Raji (cell line): ENCODE results near the gene CRISP1.

Source experiments
- POLR2A ChIP-seq: IDR thresholded peaks from 2 replicates; pipeline ENCODE4 v1.6.1; 2011; ENCODE audit warnings: low read depth, low read length, control low read depth; ENCODE audit not compliant: insufficient read depth

Gene CRISP1

DNA sequence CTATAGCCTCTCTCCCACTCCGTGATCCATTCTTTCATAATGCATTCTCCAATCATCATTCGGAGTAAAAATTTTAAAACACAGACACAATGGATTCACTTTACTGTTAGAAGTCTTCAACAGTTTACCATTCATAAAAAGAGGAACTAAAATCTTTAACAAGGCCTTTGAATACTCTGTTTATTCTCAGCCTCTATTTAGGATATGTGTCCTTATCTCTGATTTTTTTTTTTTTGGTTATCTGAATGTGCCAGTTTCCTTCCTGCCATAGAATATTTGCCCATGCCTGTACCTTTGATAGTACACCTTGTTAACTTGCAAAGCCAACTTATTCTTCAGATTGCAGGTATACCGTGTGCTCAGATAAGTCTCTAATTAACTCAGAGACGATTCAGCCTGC, 11.1 kb downstream of the CRISP1 start:
- no peak for TF ChIP-seq POLR2A

DNA sequence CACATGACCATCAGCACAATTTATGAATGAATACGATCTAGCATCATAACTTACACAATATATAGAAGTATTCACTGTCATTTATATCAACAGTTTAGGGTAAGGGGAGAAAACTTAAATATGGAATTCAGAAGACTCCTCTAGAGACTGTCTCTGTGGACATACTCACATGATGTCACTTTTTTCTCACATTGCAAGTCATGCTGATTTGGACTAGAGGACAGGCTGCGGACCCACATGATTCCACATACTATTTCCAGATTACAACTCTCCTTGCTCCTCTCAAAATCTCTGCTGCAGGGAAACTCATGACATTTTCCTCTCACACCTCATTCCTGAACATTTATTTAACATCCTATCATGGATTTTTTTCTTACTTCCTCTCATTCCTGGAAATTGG, 13.4 kb downstream of the CRISP1 start:
- TF ChIP-seq POLR2A: no peak

DNA sequence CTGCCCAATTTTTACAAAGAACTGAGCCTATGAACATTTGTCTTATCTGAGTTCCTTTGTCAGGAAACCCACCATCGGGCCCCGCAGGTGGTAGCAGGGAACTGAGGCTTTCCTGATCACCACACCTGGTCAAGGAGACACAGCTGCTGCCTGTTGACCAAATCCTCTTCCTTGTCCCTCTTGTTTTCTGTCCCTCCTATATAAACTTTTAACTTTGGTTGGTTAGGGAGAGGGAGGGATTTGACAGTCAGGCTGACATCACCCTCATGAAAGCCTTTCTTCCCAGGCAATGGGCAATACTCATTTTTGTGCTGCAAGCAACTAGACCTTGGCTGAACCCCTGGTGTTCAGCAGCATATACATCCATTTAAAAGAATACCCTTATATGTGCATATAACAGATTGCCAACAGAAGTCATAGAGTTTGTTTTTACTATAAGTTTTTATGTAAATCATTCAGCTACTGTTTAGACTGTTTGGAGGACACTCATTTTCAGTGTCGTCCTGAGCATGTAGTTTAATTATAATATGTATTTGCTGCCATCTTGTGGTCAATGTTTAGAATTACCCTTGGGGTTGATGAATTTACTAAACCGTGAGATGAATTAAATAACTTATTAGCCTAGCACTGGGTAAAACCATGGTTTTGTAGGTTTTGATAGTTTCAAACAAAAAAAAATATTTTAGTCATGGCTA, 17.0 kb downstream of the CRISP1 start:
- TF ChIP-seq POLR2A: no peak

DNA sequence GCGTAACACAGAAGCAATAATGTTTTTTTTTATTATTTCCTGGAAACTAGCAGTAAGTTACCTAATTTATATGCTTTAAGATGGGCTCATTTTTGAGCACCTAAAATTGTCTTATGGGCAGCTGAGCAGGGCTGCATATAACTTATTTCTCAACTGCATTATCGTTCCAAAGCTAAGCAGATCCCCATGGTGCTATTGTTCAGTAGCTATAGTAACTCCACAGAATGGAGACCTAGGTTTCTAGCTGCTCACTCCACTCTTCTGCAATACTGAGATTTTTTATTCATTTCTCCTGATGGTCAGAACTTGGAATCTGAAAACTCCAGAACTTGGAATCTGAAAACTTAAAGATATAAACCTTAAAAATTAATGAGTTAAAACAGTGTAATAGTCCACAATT, 18.7 kb downstream of the CRISP1 start:
- TF ChIP-seq POLR2A: no peak

DNA sequence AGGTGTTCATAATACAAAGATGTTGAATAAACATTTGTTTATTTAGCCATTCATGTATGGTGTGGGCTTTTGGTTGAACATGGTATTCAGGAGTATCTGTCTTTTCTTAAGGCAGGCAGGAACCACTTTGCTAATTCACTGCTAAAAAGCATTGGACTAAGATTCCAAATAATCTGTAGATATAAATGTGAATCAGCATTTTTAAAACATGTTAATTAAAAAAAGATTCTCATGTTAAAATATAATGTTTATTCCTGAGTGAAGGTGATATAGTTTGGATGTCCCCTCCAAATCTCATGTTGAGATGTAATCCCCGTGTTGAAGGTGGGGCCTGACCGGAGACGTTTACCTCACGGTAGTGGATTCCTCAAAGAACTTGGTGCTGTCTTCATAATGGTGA, 19.3 kb downstream of the CRISP1 start:
- no peak for TF ChIP-seq POLR2A

DNA sequence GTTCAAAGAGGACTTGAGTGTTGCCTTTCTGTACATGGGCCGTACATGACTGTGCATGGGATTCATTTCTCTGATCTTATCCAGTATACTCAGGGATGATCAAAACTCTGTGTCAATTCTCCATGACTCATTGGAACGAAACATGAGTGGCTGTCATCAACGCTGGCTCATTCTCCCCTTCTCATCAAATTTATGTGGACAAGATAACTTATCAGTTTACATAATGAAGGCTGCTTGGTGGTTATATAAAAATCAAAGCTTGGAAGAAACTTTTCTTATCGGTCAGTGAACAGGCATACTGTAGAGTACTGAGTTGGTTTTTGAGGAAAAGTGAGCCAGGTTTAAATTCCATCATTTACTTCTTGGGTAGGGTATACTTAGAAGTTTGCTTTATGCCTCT, 24.9 kb downstream of the CRISP1 start:
- TF ChIP-seq POLR2A: no peak

DNA sequence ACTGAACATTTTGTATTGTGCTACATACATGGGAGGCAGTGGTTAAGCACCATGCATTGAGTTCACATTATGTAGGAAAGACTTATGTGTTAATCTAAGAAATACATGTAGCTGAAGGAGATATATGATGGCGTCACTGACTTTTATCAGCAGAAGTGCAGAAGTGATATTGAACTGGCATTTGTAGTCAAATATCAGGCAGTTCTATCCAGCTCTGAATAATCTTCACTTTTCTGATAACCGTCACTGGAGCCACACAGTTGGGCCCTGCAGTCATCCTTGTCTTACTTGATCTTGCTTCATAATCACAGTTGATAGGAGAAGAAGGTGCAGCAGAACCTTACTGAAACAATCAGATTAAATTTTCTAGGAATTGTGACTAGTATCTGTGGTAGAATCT, 26.4 kb downstream of the CRISP1 start:
- no peak for TF ChIP-seq POLR2A

DNA sequence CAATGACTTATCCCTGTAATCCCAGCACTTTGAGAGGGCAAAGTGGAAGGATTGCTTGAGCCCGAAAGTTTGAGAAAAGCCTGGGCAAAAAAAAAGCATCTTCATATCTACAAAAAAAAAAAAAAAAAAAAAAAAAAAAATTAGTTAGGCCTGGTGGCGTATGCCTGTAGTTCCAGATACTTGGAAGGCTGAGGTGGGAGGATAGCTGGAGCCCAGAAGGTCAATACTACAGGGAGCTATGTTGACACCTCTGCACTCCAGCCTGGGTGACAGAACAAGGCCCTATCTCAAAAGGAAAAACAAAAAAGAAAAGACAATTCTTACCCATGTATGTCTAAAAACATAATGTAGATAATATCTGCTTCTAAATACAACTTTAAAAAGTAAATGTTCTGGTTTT, 27.2 kb downstream of the CRISP1 start:
- no peak for TF ChIP-seq POLR2A

DNA sequence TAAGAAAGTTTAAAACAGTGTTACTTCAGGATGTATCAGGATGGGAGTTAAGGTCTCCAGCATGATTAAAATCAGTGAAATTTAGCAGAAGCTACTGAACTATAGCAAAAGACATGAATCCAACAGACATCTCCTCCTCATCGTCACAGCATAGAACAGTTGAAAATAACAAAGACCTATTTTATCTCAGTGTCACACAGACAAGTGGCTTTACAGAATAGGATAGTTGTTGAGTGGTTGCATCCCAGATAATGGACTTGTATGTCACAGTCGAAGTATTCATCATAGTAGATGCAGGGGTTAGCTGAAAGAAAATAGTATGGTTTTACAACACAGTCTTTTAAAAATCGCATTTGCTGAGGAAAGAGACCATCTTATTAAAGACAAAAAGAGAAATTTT, 31.2 kb downstream of the CRISP1 start:
- TF ChIP-seq POLR2A: no peak

DNA sequence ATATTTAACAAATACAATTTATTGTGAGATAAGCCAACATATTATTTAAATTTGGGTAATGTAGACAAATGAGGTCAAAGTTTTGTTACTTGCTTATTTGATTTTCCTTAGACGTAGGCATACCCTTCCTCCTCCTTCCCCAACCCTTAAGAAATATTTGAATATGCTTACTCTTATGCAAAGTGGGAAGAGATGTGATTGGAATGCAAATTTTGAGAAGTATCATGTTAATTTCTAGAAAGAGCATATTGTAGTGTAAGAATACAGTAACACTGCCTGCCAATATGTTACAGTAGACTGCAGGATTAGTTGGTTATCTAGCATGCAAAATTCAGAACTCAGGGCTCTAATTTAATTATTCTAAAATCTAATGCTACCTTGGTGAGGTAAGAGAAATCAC, 32.9 kb downstream of the CRISP1 start:
- TF ChIP-seq POLR2A: no peak

DNA sequence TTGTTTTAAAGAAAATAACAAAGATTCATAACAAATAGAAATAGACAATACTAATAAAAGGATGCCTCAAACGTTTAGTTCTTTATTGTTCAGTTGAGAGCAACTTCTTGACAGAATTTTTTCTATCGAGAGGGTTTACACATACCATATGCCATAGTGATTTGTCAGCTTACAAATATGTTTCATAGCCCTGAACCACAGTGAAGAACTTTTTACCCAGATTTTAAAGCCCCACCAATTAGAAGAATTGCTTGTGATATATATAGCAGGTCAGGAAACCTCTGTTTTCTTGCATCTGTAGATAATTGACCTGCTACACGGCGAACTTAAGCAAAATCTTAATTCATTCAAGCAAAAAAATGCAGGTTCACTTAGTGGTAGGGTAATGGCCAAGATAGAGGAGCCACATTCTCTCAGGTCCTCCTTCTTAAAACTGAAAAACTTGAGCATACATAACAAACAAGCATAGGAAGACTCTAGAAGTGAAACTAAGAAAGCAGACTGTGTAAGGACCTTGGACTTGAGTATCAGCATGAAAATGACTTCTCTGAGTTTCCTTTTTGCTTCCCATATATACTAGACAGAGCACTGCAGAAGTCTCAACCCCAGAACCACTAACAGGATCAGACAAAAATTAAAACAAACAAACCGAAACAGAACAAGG, 39.5 kb downstream of the CRISP1 start:
- no peak for TF ChIP-seq POLR2A

DNA sequence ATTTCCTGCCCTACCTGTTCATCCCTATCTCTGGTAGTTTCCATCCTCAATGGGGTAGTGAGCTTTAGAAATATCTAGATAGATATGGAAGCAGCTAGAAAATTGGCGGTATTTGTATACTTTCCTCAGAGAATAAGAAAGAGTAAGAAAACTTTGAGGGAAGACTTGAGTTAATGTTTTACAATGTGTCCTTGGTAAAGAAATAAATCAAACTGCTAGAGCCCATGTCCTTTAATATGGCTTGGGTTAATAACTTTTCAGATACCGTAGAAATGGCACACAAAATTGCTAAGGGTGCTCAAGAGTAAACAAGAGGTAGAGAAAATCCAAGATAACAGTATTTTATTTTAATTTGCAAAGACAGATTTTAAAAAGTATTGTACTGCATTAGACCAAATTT, 51.2 kb downstream of the CRISP1 start:
- TF ChIP-seq POLR2A: no peak

DNA sequence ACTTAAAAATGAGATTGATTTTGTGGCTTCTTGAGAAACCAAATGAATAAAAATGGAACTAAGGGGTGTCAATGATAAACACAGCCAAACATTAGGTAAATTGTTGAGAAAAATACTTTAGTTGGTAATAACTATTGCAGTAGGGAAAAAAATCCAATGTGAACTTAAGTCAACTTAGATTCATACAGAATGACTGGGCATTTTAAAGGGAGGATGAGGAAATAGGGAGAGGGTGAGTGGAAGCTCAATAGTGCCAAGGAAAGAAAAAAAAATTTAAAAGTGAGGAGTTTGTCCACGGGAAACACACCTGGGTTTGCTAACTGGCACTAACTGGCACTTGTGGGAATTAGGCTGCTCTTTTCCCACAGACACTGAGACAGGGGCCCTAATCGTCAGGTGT, 53.1 kb downstream of the CRISP1 start:
- TF ChIP-seq POLR2A: no peak

DNA sequence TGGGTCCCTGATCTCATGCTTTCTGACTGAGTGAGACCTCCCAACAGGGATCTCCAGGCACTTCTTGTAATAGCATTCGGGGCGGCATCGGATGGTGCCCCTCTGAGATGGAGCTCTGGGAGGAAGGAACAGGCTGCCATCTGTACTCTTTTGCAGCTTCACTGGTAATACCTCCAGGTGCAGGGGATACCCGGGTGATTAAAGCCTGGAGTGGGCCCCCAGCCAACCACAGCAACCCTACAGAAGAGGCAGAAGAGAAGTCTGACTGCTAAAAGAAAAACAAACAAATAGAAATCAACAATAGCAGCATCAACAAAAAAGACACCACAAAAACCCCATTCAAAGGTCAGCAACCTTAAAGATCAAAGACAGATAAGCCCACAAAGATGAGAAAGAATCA, 60.2 kb downstream of the CRISP1 start:
- TF ChIP-seq POLR2A: no peak

DNA sequence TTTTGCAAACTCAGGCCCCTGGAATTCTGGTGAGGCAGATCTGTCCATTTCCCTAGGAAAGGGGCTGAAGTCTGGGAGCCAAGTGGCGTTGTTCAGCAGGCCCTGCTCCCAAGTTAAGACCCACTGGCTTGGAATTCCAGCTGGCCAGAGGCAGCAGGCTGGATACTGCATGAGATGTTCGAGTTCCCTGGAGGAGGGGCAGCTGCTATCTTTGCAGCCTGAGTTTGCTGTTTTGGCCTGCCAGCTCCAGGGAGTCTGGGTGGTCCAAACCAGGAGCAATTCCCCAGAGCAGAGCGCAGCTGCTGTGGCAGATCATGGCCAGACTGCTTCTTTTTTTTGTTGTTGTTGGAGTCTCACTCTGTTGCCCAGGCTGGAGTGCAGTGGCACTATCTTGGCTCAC, 61.1 kb downstream of the CRISP1 start:
- no peak for TF ChIP-seq POLR2A

DNA sequence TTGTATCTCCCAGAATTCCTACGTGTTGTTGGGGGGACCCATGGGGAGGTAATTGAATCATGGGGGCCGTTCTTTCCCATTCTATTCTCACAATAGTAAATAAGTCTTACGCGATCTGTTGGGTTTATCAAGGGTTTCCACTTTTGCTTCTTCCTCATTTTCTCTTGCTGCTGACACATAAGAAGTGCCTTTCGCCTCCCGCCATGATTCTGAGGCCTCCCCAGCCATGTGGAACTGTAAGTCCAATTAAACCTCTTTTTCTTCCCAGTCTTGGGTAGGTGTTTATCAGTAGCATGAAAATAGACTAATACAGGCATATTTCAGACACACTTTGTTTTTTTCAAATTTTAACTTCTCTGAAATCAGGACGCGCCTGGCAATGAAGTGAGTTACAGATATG, 64.8 kb downstream of the CRISP1 start:
- no peak for TF ChIP-seq POLR2A

DNA sequence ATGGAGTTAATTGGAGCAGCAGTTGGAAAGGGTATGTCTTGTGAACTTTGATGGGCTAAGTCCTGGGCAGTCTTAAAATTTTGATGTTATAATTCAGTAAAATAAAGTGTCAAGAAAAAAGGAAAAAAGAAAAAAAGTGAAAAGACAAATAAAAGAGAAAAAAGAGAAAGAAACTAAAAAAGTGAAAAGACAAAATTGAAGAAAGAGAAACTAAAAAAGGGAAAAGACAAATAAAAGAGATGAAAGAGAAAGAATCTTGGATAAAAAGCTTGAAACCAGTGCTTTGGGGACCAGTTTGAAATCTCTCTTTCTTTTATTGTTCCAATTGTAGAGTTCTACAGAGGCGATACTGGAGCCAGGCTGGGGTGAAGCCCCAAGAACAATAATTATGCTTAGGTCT, 67.2 kb downstream of the CRISP1 start:
- TF ChIP-seq POLR2A: no peak
